H54 (cell line): ENCODE results near the gene TEAD1.

Experiments
- DNase-seq: peaks from one replicate; pipeline ENCODE4 v3.0.0; 2011; ENCODE audit warnings: low spot score, mixed read lengths; ENCODE audit not compliant: insufficient read length
- FAIRE-seq: peaks from 3 replicates; lab custom pipeline; 2011; peaks lifted over from hg19 to GRCh38; lab: Jason Lieb, UNC
- POLR2A ChIP-seq: IDR thresholded peaks from 2 replicates; pipeline ENCODE4 v1.6.1; 2011; ENCODE audit warnings: low read depth, mild to moderate bottlenecking, low read length

Gene TEAD1

DNA sequence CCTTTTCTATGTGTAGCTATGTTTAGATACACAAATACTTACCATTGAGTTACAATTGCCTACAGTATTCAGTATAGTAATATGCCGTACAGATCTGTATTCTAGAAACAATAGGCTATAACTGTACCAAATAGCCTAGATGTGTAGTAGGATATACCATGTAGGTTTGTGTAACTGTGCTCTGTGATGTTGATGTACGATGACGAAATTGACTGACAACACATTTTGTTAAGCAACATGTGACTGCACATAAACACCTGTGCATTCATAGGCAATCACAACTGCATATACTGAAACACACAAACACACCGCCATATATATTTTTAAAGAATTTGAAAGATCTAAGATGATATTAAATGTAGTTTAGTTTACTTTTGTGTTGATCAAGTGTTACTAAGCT lies 60.4 kb downstream of the TEAD1 start:
- FAIRE-seq = no peak
- no peak for TF ChIP-seq POLR2A

DNA sequence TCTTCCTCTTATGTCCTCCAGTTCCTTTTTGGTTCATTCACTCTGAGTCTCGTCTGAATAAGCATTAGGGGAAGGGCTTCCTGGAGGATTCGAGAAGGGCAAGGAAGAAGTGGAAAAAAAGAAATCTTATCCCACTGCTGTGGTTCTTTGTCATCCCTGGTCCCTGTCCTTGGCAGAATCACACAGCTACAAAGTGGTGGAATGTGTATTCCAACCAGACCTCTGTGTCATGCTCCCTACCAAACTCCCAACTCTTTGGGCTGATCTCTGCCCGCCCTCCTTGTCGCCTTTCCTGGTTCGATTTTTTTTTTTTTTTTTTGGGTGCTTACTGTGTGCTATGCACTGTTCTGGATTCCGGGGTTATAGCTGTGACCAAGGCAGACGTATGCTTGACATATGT lies 61.0 kb downstream of the TEAD1 start:
- DNase-seq (no peak), FAIRE-seq (no peak)
- no peak for TF ChIP-seq POLR2A

More for the DNA sequence above, 60.4 kb downstream of the TEAD1 start:
- DNase-seq = no peak

- no peak for DNase-seq
- FAIRE-seq = no peak
- TF ChIP-seq POLR2A = no peak
Observed at GRCh38 chr11:12737024-12737423, 62.8 kb downstream of the TEAD1 start.

DNA sequence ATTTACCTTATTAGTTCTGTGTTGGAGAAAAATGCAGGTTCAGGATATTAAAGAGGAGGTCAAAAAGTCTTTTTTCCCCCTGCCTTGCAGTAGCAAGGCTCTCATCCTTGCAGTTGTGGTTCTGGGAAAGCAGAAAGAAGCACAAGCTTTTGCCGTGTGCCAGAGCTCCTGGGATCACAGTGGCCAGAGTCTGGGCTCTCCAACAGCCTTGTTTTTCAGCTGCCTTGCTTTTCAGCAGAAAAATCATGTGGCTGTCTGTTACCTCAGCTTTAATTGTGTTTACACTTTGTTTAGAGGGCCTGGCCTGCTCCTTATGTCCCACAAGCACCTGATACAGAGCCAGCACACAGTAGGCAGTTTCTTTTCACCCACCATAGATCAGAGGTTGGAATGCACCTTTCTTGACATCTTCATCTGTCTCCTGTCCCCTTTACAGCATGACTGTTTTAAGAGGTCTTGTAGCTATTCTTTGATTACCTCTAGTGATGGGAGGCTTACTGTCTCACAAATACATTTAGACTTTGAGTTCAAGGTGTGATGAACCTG lies 67.5 kb downstream of the TEAD1 start:
- FAIRE-seq (no peak), DNase-seq (no peak)
- TF ChIP-seq POLR2A = no peak

GRCh38 chr11:12743834-12744449 lies 69.7 kb downstream of the TEAD1 start:
- TF ChIP-seq POLR2A = no peak
- FAIRE-seq (no peak), DNase-seq (no peak)

- FAIRE-seq = no peak
- no peak for DNase-seq
- no peak for TF ChIP-seq POLR2A
Observed at GRCh38 chr11:12744826-12745502, 70.7 kb downstream of the TEAD1 start.

DNA sequence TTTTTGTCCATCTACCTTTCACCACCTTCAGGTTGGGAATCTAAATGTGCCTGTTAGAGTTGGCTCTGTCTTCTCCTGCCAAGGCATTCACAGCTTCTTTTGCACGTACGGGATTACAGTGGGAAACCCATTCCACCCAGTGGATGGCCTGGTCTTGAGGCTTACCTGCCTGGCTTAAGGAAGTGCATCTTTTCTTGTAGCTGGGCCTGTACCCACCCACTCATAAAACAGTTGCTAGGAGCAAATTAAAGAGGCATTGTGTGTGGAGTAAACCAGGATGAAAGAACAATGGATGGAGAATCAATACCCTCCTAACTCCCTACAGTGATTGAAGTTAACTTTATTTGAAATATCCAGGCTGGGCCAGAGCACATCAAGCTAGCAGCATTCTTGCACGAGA lies 71.6 kb downstream of the TEAD1 start:
- no peak for DNase-seq
- TF ChIP-seq POLR2A = no peak
- FAIRE-seq = no peak

DNA sequence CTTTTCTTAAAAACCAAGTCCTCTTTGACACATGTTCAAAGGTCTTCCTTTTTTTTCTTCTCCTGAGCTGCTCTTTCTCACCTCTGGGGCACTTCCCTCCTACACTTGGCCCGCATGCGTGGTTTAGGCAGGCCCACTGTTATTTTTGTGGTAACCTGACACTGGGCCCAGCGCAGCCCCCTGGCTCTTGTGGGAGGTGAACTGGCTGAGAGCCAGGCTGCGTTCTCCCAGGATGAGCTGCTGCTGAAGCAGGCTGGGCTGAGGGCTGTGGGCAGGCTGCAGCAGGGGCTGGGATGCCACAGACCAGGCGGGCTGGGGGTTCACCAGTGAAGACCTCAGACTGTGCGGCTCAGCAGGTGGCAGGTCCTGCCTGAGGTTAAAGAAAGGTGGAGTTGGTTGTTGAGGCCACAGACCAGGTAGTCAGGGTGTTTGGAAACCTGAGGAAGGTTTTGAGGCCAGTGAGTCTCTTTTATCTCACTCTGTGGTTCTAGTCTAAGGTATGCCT lies 72.4 kb downstream of the TEAD1 start:
- no peak for FAIRE-seq
- no peak for TF ChIP-seq POLR2A
- peak; percentile 42 for DNase-seq

DNA sequence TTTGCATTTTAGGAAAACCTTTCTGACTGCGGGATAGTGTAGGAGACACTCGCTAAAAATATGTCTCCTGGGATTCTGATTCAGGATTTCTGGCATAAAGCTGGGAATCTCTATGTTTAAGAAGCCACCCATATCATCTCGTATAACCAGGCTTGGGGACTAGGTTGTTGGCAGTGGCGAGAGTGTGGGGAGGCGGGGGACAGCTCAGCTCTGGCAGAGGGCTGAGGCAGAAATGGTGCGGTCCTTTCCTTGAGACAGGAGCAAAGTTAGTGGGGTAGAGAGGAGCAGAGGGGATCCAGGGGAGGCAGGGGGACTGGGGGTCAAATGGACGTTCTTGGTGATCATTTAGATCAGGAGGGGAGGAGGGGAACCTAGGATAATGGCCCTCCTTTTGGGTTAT lies 74.3 kb downstream of the TEAD1 start:
- no peak for TF ChIP-seq POLR2A
- DNase-seq (no peak), FAIRE-seq (no peak)

DNA sequence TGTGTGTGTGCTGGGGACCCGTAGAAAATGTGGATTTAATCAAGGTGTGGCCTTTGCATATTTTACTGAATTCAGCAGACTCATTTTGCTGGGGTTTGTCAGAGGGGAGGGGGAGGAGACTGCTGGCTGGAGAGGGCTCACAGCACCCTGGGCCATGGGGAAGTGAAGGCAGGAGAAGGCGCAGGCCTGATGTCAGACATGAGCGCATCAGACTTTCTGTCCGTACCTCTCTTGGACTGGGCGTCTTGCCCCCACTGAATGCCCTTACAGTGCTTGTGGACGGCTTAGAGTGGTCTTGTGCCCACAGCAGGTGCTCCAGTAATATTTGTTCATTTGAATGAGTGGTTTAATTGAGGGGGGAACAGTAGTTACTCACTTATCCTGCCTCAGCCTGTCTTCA lies 75.2 kb downstream of the TEAD1 start:
- no peak for FAIRE-seq
- no peak for DNase-seq
- TF ChIP-seq POLR2A = no peak

DNA sequence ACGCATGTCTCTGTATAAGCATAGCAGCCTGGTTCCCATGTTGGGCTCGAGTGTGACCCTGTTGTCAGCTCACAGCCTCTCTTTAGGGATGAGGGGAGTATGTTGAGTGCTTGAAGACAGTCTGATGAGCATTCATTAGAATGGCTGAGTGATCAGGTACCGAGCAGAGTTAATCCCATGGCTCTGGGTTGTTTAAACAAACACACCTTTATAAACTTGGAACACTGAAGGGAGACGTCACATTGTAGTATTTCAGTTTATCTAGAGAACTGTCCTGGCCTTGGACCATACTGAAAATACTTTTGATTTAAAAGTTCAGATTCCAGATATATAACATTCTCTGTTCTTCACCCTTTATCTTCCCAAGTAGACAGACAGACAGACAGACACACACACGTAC lies 76.0 kb downstream of the TEAD1 start:
- FAIRE-seq (no peak), DNase-seq (no peak)
- no peak for TF ChIP-seq POLR2A

- no peak for FAIRE-seq
Observed at GRCh38 chr11:12752868-12753524, 78.8 kb downstream of the TEAD1 start.

DNA sequence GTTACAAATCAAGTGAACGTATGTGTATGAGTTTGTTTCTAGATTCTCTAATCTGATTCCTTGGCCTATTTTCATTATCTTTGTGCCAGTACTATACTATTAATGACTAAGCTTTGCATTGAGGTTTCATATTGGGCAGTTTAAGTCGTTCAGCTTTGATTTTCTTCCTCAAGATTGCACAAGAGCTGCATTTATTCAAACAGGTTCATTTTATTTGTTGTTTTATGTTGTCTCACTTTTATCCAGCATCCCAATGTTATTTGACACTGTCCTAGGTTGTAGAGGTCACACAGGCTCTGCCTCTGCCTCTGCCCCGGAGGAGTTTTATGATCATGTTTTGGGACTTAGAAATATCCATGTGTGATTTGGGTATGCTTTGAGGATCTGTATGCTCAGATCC lies 79.8 kb downstream of the TEAD1 start:
- DNase-seq = no peak
- no peak for FAIRE-seq
- no peak for TF ChIP-seq POLR2A

More at GRCh38 chr11:12752868-12753524, 78.8 kb downstream of the TEAD1 start:
- TF ChIP-seq POLR2A = no peak
- DNase-seq = no peak

DNA sequence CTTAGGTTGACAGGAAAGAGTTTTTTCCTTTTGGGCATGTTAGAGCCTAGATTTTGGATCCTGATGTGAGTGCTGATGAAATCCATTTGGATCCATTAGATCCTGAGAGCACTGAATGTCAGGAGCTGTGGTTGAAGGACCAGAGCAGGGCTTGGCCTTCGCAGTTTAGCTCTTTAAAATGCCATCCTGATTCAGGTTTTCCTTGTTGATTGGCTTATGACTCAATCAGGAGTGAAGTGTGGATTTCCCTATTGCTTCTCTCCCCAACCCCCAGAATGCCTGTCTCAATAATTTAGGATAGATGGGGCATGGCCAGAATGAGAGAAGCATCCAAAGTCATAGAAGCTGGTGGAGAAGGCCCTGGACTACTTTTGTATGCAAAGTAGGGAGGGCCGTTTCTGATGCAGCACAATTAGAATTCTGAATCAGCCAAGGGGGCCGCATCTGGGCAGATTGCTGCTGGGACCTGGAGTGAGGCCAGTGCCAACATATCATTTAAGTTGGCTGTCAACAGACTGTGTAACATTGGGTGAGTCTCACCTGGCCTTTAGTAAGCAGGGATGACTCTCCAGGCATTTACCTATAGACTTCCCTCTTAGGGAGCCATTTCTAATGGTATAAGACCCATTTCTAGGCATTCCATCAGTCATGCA lies 80.5 kb downstream of the TEAD1 start:
- DNase-seq = no peak
- FAIRE-seq = no peak
- TF ChIP-seq POLR2A = no peak
